K562 (cell line): ENCODE measurements around the gene HS3ST3A1. TPM values are rescaled to one million over a fixed set of nuclear protein-coding genes. Genes with fewer than 3 reads are reported as not detected.

Experiments used
- ATAC-seq: fragments of 200-7000 bp; cut with Tn5 transposase; 3 replicates; pipeline ENCODE4 v1.9.1; 2020; ENCODE audit warnings: moderate library complexity
- BruUV-seq: library from RNA; stranded (reverse); fragments of 400-500 nt; replicated peaks from 2 replicates; lab custom pipeline; 2021; lab: Mats Ljungman, UMichigan
- CTCF ChIA-PET: fragments of 300-600 bp; formaldehyde crosslinking; extraction: SDS; loops from one replicate; lab custom pipeline; 2021; ENCODE audit warnings: low intra/inter-chr PET ratio; lab: Yijun Ruan, JAX
- POLR2A ChIA-PET: fragments of 300-600, 350-650 bp; sonication (Branson Sonifier 250); formaldehyde crosslinking; extraction: SDS; loops from one replicate; lab custom pipeline; 2021; ENCODE audit warnings: antibody characterized with exemption, inconsistent platforms; lab: Yijun Ruan, JAX
- DNase-seq, 4 experiments: peaks; one replicate each; pipeline versions ENCODE4 v3.0.0 to v3.0.0-alpha.2; 2011 to 2018; ENCODE audit warnings: low spot score in 3 of 4, mixed read lengths in 3 of 4; ENCODE audit errors: extremely low read depth in 1 of 4
- FAIRE-seq: peaks from 2 replicates; lab custom pipeline; 2011; peaks lifted over from hg19 to GRCh38; lab: Jason Lieb, UNC
- H2AFZ ChIP-seq: 2 replicates; pipeline ENCODE4 v1.6.0; 2011; ENCODE audit warnings: low read depth, low read length, control low read depth, inconsistent platforms
- H3K27ac ChIP-seq: fragments of 200-600 bp; 3 replicates; pipeline ENCODE4 v1.8.0; 2011; ENCODE audit warnings: low read depth, mild to moderate bottlenecking, control low read depth, inconsistent platforms, low read length, moderate library complexity, mixed read lengths; ENCODE audit errors: extremely low read depth
- H3K27me3 ChIP-seq, 2 experiments: fragments of 300-600 bp in 1 of 2; 2 replicates in 1 of 2; 3 replicates in 1 of 2; pipeline versions ENCODE4 v1.6.0 to v1.8.0; 2011; ENCODE audit warnings: inconsistent platforms in 2 of 2, low read length in 2 of 2, mild to moderate bottlenecking in 1 of 2, mixed read lengths in 1 of 2, moderate library complexity in 1 of 2; ENCODE audit not compliant: control insufficient read depth in 2 of 2, insufficient read depth in 2 of 2
- H3K36me3 ChIP-seq: fragments of 300-600 bp; 3 replicates; pipeline ENCODE4 v1.8.0; 2011; ENCODE audit warnings: mild to moderate bottlenecking, low read length, inconsistent platforms; ENCODE audit not compliant: control insufficient read depth, insufficient read depth
- H3K4me1 ChIP-seq, 2 experiments: fragments of 200-600 bp in 1 of 2; replicated peaks in 1 of 2; 2 replicates in 1 of 2; 3 replicates in 1 of 2; pipeline versions ENCODE4 v1.5.1 to v1.8.0; 2011; ENCODE audit warnings: inconsistent platforms in 2 of 2, low read length in 2 of 2, mild to moderate bottlenecking in 1 of 2, mixed read lengths in 1 of 2, moderate library complexity in 1 of 2; ENCODE audit not compliant: control insufficient read depth in 2 of 2, insufficient read depth in 2 of 2
- H3K4me2 ChIP-seq: 2 replicates; pipeline ENCODE4 v1.6.1; 2011; ENCODE audit warnings: low read length, control low read depth, inconsistent platforms, mixed read lengths; ENCODE audit not compliant: insufficient read depth
- H3K4me3 ChIP-seq: fragments of 200-600 bp; sonication (generic), shearing (Covaris generic); 2 replicates; pipeline ENCODE4 v1.5.1; 2016; ENCODE audit warnings: control low read depth, inconsistent platforms
- H3K79me2 ChIP-seq: fragments of 200-600 bp; 3 replicates; pipeline ENCODE4 v1.8.0; 2011; ENCODE audit warnings: low read length, inconsistent platforms; ENCODE audit not compliant: control insufficient read depth, insufficient read depth
- H3K9ac ChIP-seq, 2 experiments: 2 replicates each; pipeline versions ENCODE4 v1.6.0 to v1.6.1; 2011; ENCODE audit warnings: low read depth in 2 of 2, low read length in 2 of 2, control low read depth in 1 of 2, inconsistent platforms in 1 of 2, mild to moderate bottlenecking in 1 of 2, mixed read lengths in 1 of 2; ENCODE audit not compliant: insufficient read depth in 1 of 2
- H3K9me1 ChIP-seq: one replicate; pipeline ENCODE4 v1.6.0; 2011; ENCODE audit warnings: inconsistent platforms, mild to moderate bottlenecking, low read length, moderate library complexity; ENCODE audit not compliant: control insufficient read depth, insufficient read depth
- H3K9me3 ChIP-seq: replicated peaks from 2 replicates; pipeline ENCODE4 v1.5.1; 2011; ENCODE audit warnings: low read depth, low read length, inconsistent platforms; ENCODE audit not compliant: control insufficient read depth, insufficient read depth
- H4K20me1 ChIP-seq: replicated peaks from 2 replicates; pipeline ENCODE4 v1.6.1; 2011; ENCODE audit warnings: low read length, inconsistent platforms, mixed read lengths; ENCODE audit not compliant: control insufficient read depth, insufficient read depth
- CXXC5 ChIP-seq: fragments of 250-450 bp; sonication (Bioruptor Pico); IDR thresholded peaks from 2 replicates; pipeline ENCODE4 v1.8.0; 2022; ENCODE audit warnings: inconsistent platforms, mild to moderate bottlenecking, moderate library complexity
- IRF2 ChIP-seq: sonication (generic); formaldehyde crosslinking; IDR thresholded peaks from 2 replicates; pipeline ENCODE4 v1.8.1; 2022; ENCODE audit warnings: mild to moderate bottlenecking, missing genetic modification reagents
- RBM39 ChIP-seq: fragments of 200-400 bp; formaldehyde crosslinking; optimal IDR thresholded peaks from 2 replicates; pipeline ENCODE3; 2018; ENCODE audit warnings: low read depth, low read length
- RFX7 ChIP-seq: fragments of 250-450 bp; sonication (Bioruptor Pico); IDR thresholded peaks from 2 replicates; pipeline ENCODE4 v1.5.1; 2021; ENCODE audit warnings: mild to moderate bottlenecking
- RHOXF2B ChIP-seq: fragments of 250-450 bp; sonication (Bioruptor Pico); conservative IDR thresholded peaks from 2 replicates; pipeline ENCODE4 v1.5.1; 2021
- SPI1 ChIP-seq: IDR thresholded peaks from 2 replicates; pipeline ENCODE4 v1.6.1; 2011; ENCODE audit warnings: low read depth, low read length, control low read depth, borderline replicate concordance
- TAF9B ChIP-seq: fragments of 450-650 bp; IDR thresholded peaks from 2 replicates; pipeline ENCODE4 v1.6.1; 2018; ENCODE audit warnings: mild to moderate bottlenecking; ENCODE audit not compliant: partially characterized antibody
- ZBTB8A ChIP-seq: fragments of 450-650 bp; IDR thresholded peaks from 2 replicates; pipeline ENCODE4 v1.6.1; 2018; ENCODE audit warnings: mild to moderate bottlenecking, moderate library complexity; ENCODE audit not compliant: partially characterized antibody
- WGBS: fragments of 100-300 bp; shearing (Covaris generic); methylation state at CpG from one replicate; pipeline ENCODE4 v1.1.6; 2016; ENCODE audit warnings: low coverage, mixed read lengths; ENCODE audit not compliant: insufficient coverage; ENCODE audit errors: missing lambda C conversion rate; 5-methylcytosine and 5-hydroxymethylcytosine counted together
- in situ Hi-C: fragments of 300-500 bp; cut with MboI; formaldehyde crosslinking; loops from 4 replicates; pipeline ENCODE4 v1.15.0; 2018; ENCODE audit warnings: inconsistent platforms, mixed read lengths
- intact Hi-C: fragments of 100-400 bp; cut with micrococcal nuclease; formaldehyde crosslinking; loops from 2 replicates; pipeline ENCODE4 v1.14.2; 2022
- polyA plus RNA-seq, 8 experiments: library from polyadenylated mRNA; depleted of rRNA in 4 of 8; stranded (reverse) in 5 of 8; unstranded in 3 of 8; fragments of >200 nt; fragmentation: Nextera tagmentation in 2 of 8; fragmentation: Illumina TruSeq in 1 of 8; extraction: Ambion mirVana in 2 of 8; extraction: Trizol in 1 of 8; gene quantifications; 2 replicates each; pipeline versions ENCODE4 v1.2.1 to v1.2.3, GENCODE V29; 2011 to 2014; ENCODE audit warnings: inconsistent platforms in 1 of 8, missing spikeins in 1 of 8
- total RNA-seq, 7 experiments: library from RNA; depleted of rRNA in 6 of 7; stranded (reverse); fragments of >200 nt in 6 of 7; fragmentation: Illumina TruSeq in 2 of 7; extraction: Trizol in 2 of 7; gene quantifications; 2 replicates each; pipeline versions ENCODE4 v1.2.1 to v1.2.3, GENCODE V29; 2011 to 2021; ENCODE audit warnings: low replicate concordance in 1 of 7
- TF ChIP-seq, protein P1 (sequence below), 3 experiments: IDR thresholded peaks in 2 of 3; conservative IDR thresholded peaks in 1 of 3; 2 replicates each; pipeline ENCODE4 v1.5.1; 2011 to 2012; ENCODE audit warnings: low read length in 3 of 3, mild to moderate bottlenecking in 3 of 3, control low read depth in 2 of 3, improper control_type of control experiment in 1 of 3, inconsistent platforms in 1 of 3, low read depth in 1 of 3, mixed read lengths in 1 of 3, moderate library complexity in 1 of 3; ENCODE audit not compliant: insufficient read depth in 2 of 3
- TF ChIP-seq, protein P2 (sequence below), 2 experiments: fragments of 450-650 bp in 1 of 2; IDR thresholded peaks; 2 replicates each; pipeline ENCODE4 v1.6.1; 2011 to 2017; ENCODE audit warnings: low read depth in 2 of 2, antibody characterized with exemption in 1 of 2, borderline replicate concordance in 1 of 2, low read length in 1 of 2, mild to moderate bottlenecking in 1 of 2, mixed read lengths in 1 of 2; ENCODE audit not compliant: control insufficient read depth in 1 of 2

Gene HS3ST3A1
- total and polyA plus RNA-seq, 9 of the 15 experiments (the other 6 are each of a cell fraction or from before 2014, with no cell fraction given): 0.25 to 14.8 (median 2.3) TPM

DNA sequence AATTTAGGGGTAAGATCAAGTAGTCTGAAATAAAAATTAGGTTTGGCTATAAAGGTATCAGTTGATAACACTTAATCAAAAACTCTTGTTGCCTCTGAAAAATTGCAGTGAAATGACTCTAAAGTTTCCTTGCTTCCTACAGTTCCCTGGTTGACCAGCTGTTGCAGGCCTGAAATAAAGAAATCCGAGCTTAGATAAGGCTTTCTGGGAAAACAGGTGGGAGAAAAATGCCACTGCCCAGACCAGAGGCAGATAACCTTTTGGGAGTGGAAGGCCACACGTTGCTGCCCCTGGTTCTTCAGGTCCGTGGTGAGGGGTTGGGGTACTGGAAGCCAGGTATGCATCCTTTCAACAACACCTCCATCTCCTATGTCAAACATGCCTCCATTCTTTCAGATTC lies 111.3 kb downstream of the HS3ST3A1 start:
- peak overlapping the region; percentile 51; the same call in 1 of the 2 replicates for H2AFZ ChIP-seq
- H3K9me1 ChIP-seq: no peaks in the 10 kb centered on the region
- H3K4me1 ChIP-seq: peaks cover 0 to 6% of the 10 kb centered on the region in 2 experiments; a peak in 3 of 5 replicates
- no TSS peak for BruUV-seq
- H3K4me3 ChIP-seq: no peak overlapping the region
- H3K79me2 ChIP-seq: no peaks in the 10 kb centered on the region
- H3K27ac ChIP-seq: no peak overlapping the region
- ChIA-PET POLR2A (interaction anchor here (1.7 kb wide), 1 partner anchor 14 kb away, joined by 4 read pairs; no protein-coding TSS in a partner anchor), CTCF (interaction anchor here (0.6 kb wide), 1 partner anchor 28 kb away, joined by 4 read pairs; no protein-coding TSS in a partner anchor)
- H3K4me2 ChIP-seq: no peak overlapping the region
- no peaks in the 10 kb centered on the region; the same call in 2 of the 3 replicates for H3K36me3 ChIP-seq
- TF ChIP-seq, protein P1, sequence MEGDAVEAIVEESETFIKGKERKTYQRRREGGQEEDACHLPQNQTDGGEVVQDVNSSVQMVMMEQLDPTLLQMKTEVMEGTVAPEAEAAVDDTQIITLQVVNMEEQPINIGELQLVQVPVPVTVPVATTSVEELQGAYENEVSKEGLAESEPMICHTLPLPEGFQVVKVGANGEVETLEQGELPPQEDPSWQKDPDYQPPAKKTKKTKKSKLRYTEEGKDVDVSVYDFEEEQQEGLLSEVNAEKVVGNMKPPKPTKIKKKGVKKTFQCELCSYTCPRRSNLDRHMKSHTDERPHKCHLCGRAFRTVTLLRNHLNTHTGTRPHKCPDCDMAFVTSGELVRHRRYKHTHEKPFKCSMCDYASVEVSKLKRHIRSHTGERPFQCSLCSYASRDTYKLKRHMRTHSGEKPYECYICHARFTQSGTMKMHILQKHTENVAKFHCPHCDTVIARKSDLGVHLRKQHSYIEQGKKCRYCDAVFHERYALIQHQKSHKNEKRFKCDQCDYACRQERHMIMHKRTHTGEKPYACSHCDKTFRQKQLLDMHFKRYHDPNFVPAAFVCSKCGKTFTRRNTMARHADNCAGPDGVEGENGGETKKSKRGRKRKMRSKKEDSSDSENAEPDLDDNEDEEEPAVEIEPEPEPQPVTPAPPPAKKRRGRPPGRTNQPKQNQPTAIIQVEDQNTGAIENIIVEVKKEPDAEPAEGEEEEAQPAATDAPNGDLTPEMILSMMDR (IDR thresholded peaks at IDR 0.05 in 2 of 3, conservative IDR thresholded peaks at IDR 0.05 in 1 of 3; ENCODE audit: insufficient read depth in 2 of 3, low read depth in 1 of 3, low read length in 3 of 3): 0 out of 6 replicates have a peak, but pooled peaks of 1 of the 3 experiments have one; percentile 15
- TF ChIP-seq RHOXF2B (CRISPR knock-in tag): no peak
- no peaks in the 10 kb centered on the region for H4K20me1 ChIP-seq
- no peaks in the 10 kb centered on the region for H3K27me3 ChIP-seq
- ATAC-seq (no peak), DNase-seq (no peak), FAIRE-seq (no peak)
- no peak overlapping the region for H3K9ac ChIP-seq
- WGBS: 7% methylated on average over 3 of the region's 3 CpGs
- no peaks in the 10 kb centered on the region for H3K9me3 ChIP-seq
- intact Hi-C loops: no loop called here
- in situ Hi-C loops: no loop called here

DNA sequence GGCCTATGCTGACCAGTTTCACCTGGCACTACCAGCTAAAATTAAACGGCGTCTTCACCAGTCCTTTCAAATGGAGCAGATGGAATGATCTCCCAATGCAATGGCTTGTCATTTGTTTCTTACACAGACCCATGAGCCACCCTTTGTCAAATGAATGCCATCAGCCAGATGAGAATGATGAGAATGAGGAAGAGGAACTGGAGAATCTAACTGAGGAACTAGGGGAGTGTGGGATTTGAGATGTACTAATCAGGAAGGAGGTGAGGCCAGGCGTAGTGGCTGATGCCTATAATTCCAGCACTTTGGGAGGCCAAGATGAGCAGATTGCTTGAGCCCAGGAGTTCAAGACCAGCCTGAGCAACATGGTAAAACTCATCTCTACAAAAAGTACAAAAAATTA lies 116.4 kb downstream of the HS3ST3A1 start:
- no peak for DNase-seq
- Histone ChIP-seq H3K27me3 (no peaks in the 10 kb centered on the region), H3K9me3 (peaks cover 3% of the 10 kb centered on the region), H3K36me3 (no peaks in the 10 kb centered on the region), H3K79me2 (no peaks in the 10 kb centered on the region), H4K20me1 (no peaks in the 10 kb centered on the region), H3K27ac (no peak overlapping the region), H3K4me3 (no peak overlapping the region), H3K9me1 (no peaks in the 10 kb centered on the region), H3K9ac (no peak overlapping the region), H3K4me2 (no peak overlapping the region), H2AFZ (no peak overlapping the region)
- no peak for FAIRE-seq
- no TSS peak for BruUV-seq
- in situ Hi-C loops: no loop called here
- intact Hi-C loops: no loop called here
- 90% methylated on average over 3 of the region's 3 CpGs for WGBS
- CTCF ChIA-PET: no interaction called here
- TF ChIP-seq TAF9B: no peak
- TF ChIP-seq IRF2 (CRISPR knock-in tag): no peak
- peak; percentile 11; the same call in 1 of the 2 replicates for TF ChIP-seq SPI1
- TF ChIP-seq ZBTB8A: no peak
- no peak for TF ChIP-seq RFX7 (CRISPR knock-in tag)
- no peak for TF ChIP-seq RBM39
- TF ChIP-seq, protein P2, sequence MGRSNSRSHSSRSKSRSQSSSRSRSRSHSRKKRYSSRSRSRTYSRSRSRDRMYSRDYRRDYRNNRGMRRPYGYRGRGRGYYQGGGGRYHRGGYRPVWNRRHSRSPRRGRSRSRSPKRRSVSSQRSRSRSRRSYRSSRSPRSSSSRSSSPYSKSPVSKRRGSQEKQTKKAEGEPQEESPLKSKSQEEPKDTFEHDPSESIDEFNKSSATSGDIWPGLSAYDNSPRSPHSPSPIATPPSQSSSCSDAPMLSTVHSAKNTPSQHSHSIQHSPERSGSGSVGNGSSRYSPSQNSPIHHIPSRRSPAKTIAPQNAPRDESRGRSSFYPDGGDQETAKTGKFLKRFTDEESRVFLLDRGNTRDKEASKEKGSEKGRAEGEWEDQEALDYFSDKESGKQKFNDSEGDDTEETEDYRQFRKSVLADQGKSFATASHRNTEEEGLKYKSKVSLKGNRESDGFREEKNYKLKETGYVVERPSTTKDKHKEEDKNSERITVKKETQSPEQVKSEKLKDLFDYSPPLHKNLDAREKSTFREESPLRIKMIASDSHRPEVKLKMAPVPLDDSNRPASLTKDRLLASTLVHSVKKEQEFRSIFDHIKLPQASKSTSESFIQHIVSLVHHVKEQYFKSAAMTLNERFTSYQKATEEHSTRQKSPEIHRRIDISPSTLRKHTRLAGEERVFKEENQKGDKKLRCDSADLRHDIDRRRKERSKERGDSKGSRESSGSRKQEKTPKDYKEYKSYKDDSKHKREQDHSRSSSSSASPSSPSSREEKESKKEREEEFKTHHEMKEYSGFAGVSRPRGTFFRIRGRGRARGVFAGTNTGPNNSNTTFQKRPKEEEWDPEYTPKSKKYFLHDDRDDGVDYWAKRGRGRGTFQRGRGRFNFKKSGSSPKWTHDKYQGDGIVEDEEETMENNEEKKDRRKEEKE (IDR thresholded peaks at IDR 0.05; ENCODE audit: borderline replicate concordance in 1 of 2, control insufficient read depth in 1 of 2, low read depth in 2 of 2, low read length in 1 of 2): no peak
- TF ChIP-seq CXXC5: no peak
- TF ChIP-seq, all 486 proteins: peak for 1
- no peaks in the 10 kb centered on the region for H3K4me1 ChIP-seq
- ATAC-seq: no peak
- POLR2A ChIA-PET: no interaction called here
